HEK293T (cell line): ENCODE measurements around the gene FLT3.

Experiments used
- BHLHE40 ChIP-seq: fragments of 450-650 bp; IDR thresholded peaks from 2 replicates; pipeline ENCODE4 v1.6.1; 2016; ENCODE audit warnings: mild to moderate bottlenecking, moderate library complexity, borderline replicate concordance
- CTBP1 ChIP-seq: fragments of 450-650 bp; IDR thresholded peaks from 2 replicates; pipeline ENCODE4 v1.6.1; 2016; ENCODE audit warnings: borderline replicate concordance
- ELF4 ChIP-seq: fragments of 450-650 bp; IDR thresholded peaks from 2 replicates; pipeline ENCODE4 v1.6.1; 2017; ENCODE audit warnings: antibody characterized with exemption
- FOXA1 ChIP-seq: fragments of 450-650 bp; IDR thresholded peaks from 2 replicates; pipeline ENCODE4 v1.6.1; 2016; ENCODE audit warnings: mild to moderate bottlenecking
- FOXK2 ChIP-seq: fragments of 450-650 bp; IDR thresholded peaks from 2 replicates; pipeline ENCODE4 v1.6.1; 2016; ENCODE audit warnings: mild to moderate bottlenecking
- FOXM1 ChIP-seq: fragments of 450-650 bp; IDR thresholded peaks from 2 replicates; pipeline ENCODE4 v1.6.1; 2017; ENCODE audit warnings: mild to moderate bottlenecking, borderline replicate concordance
- HDGF ChIP-seq: fragments of 450-650 bp; IDR thresholded peaks from 2 replicates; pipeline ENCODE4 v1.6.1; 2017; ENCODE audit warnings: antibody characterized with exemption, borderline replicate concordance
- TARDBP ChIP-seq: fragments of 450-650 bp; IDR thresholded peaks from 2 replicates; pipeline ENCODE4 v1.6.1; 2016
- ZNF384 ChIP-seq: fragments of 450-650 bp; IDR thresholded peaks from 2 replicates; pipeline ENCODE4 v1.6.1; 2016

GRCh38 chr13:28117689-28118377, 17.5 kb upstream of the FLT3 start:
- TF ChIP-seq FOXM1: no peak
- no peak for TF ChIP-seq FOXK2
- no peak for TF ChIP-seq FOXA1
- no peak for TF ChIP-seq ELF4
- no peak for TF ChIP-seq CTBP1
- no peak for TF ChIP-seq ZNF384
- no peak for TF ChIP-seq TARDBP
- no peak for TF ChIP-seq HDGF
- no peak for TF ChIP-seq BHLHE40
